Panc1 (cell line): ENCODE measurements around the gene TULP3. TPM values are rescaled to one million over a fixed set of nuclear protein-coding genes. Genes with fewer than 3 reads are reported as not detected.

ENCODE experiments used
- ATAC-seq: fragments of 200-7000 bp; cut with Tn5 transposase; 2 replicates; pipeline ENCODE4 v1.9.1; 2020; ENCODE audit warnings: mild to moderate bottlenecking, moderate library complexity
- BruUV-seq: library from RNA; stranded (reverse); fragments of 400-500 nt; replicated peaks from 2 replicates; lab custom pipeline; 2021; lab: Mats Ljungman, UMichigan
- CTCF ChIA-PET: fragments of 300-600 bp; sonication (Branson Sonifier 250); formaldehyde crosslinking; loops from one replicate; lab custom pipeline; 2022; ENCODE audit warnings: antibody characterized with exemption; lab: Charles Lee
- POLR2A ChIA-PET: fragments of 300-600 bp; sonication (Branson Sonifier 250); formaldehyde crosslinking; loops from one replicate; lab custom pipeline; 2022; ENCODE audit warnings: antibody characterized with exemption; lab: Charles Lee
- DNase-seq: peaks from one replicate; pipeline ENCODE4 v3.0.0-alpha.2; 2010; ENCODE audit warnings: low read depth, low spot score
- H3K27ac ChIP-seq: 2 replicates; pipeline ENCODE4 v1.5.1; 2011; ENCODE audit warnings: mild to moderate bottlenecking, low read length, inconsistent platforms
- H3K27me3 ChIP-seq: fragments of 200-500 bp; sonication (Bioruptor generic); 2 replicates; pipeline ENCODE4 v1.6.0; 2014; ENCODE audit warnings: low read length, inconsistent platforms; ENCODE audit not compliant: control insufficient read depth, insufficient read depth
- H3K36me3 ChIP-seq: fragments of 200-500 bp; sonication (Bioruptor generic); 2 replicates; pipeline ENCODE4 v1.5.1; 2014; ENCODE audit warnings: inconsistent platforms, mild to moderate bottlenecking, low read length, moderate library complexity; ENCODE audit not compliant: control insufficient read depth, insufficient read depth
- H3K4me1 ChIP-seq: 2 replicates; pipeline ENCODE4 v1.5.1; 2011; ENCODE audit warnings: inconsistent platforms, mild to moderate bottlenecking, low read length, moderate library complexity; ENCODE audit not compliant: control insufficient read depth, insufficient read depth
- H3K4me3 ChIP-seq, 2 experiments: 2 replicates each; pipeline ENCODE4 v1.5.1; 2011 to 2012; ENCODE audit warnings: low read depth in 2 of 2, low read length in 2 of 2, mild to moderate bottlenecking in 2 of 2, inconsistent platforms in 1 of 2, moderate library complexity in 1 of 2
- H3K9me3 ChIP-seq: fragments of 200-500 bp; sonication (Bioruptor generic); 2 replicates; pipeline ENCODE4 v1.5.1; 2014; ENCODE audit warnings: low read depth, mild to moderate bottlenecking, inconsistent platforms, low read length, moderate library complexity; ENCODE audit not compliant: control insufficient read depth, insufficient read depth
- POLR2AphosphoS5 ChIP-seq: IDR thresholded peaks from 2 replicates; pipeline ENCODE4 v1.6.1; 2012; ENCODE audit warnings: mild to moderate bottlenecking, low read depth, low read length, moderate library complexity
- SIN3A ChIP-seq: IDR thresholded peaks from 2 replicates; pipeline ENCODE4 v1.6.1; 2012; ENCODE audit warnings: low read depth, mild to moderate bottlenecking, low read length, moderate library complexity, borderline replicate concordance; ENCODE audit not compliant: insufficient read depth
- TCF7L2 ChIP-seq: IDR thresholded peaks from 2 replicates; pipeline ENCODE4 v1.6.1; 2011; ENCODE audit warnings: mild to moderate bottlenecking, low read depth, low read length, inconsistent platforms
- in situ Hi-C: cut with HindIII; loops from 2 replicates; pipeline ENCODE4 v1.10.0; 2016; ENCODE audit warnings: low sequenced_read_pairs, low pct_unique_long_range_greater_than_20kb
- intact Hi-C: fragments of 100-400 bp; cut with micrococcal nuclease; formaldehyde crosslinking; loops from one replicate; pipeline ENCODE4 v1.10.0; 2022; ENCODE audit not compliant: unreplicated experiment
- total RNA-seq: library from RNA; stranded (reverse); gene quantifications from one replicate; pipeline ENCODE4 v1.2.1, GENCODE V29; 2021; ENCODE audit not compliant: unreplicated experiment
- TF ChIP-seq, protein P1 (sequence below), 2 experiments: IDR thresholded peaks; 2 replicates each; pipeline ENCODE4 v1.6.1; 2011 to 2012; ENCODE audit warnings: low read depth in 2 of 2, control low read depth in 1 of 2, low read length in 1 of 2, mild to moderate bottlenecking in 1 of 2, moderate library complexity in 1 of 2; ENCODE audit not compliant: insufficient read depth in 1 of 2
- TF ChIP-seq, protein P2 (sequence below): fragments of 450-650 bp; IDR thresholded peaks from 2 replicates; pipeline ENCODE4 v1.5.1; 2017; ENCODE audit warnings: mild to moderate bottlenecking

The TULP3 gene
- total RNA-seq, 1 experiment from 2014 or later: 29.3 TPM

DNA sequence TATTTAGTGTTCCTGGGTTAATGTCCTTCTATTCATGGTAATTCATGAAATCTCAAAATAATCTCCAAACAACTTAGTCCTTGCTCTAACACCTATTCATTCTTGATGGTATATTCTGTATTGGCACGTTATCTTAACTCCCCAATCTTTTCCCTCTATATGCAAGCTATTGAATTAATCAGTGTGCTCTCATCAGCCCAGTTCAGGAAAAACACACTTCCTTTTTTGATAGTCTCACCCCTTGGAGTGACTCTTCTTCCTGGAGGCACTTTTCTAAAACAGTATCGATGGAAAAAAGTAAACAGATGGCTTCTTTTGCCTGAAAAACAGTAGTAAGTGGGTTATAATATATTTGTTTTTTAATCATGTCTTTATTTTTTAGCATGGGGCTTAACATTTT, 28.6 kb downstream of the TULP3 start:
- POLR2A ChIA-PET: no interaction called here
- BruUV-seq: no TSS peak
- H3K27me3 ChIP-seq: no peaks in the 10 kb centered on the region
- CTCF ChIA-PET: no interaction called here
- no peak overlapping the region for H3K27ac ChIP-seq
- no peak for DNase-seq
- no peak overlapping the region for H3K4me3 ChIP-seq
- intact Hi-C loops (no loop called here), in situ Hi-C loops (no loop called here)
- H3K9me3 ChIP-seq: no peaks in the 10 kb centered on the region
- H3K36me3 ChIP-seq: peaks cover 7% of the 10 kb centered on the region; the same call in 1 of the 2 replicates
- ATAC-seq: no peak
- TF ChIP-seq TCF7L2: no peak
- TF ChIP-seq, protein P1, sequence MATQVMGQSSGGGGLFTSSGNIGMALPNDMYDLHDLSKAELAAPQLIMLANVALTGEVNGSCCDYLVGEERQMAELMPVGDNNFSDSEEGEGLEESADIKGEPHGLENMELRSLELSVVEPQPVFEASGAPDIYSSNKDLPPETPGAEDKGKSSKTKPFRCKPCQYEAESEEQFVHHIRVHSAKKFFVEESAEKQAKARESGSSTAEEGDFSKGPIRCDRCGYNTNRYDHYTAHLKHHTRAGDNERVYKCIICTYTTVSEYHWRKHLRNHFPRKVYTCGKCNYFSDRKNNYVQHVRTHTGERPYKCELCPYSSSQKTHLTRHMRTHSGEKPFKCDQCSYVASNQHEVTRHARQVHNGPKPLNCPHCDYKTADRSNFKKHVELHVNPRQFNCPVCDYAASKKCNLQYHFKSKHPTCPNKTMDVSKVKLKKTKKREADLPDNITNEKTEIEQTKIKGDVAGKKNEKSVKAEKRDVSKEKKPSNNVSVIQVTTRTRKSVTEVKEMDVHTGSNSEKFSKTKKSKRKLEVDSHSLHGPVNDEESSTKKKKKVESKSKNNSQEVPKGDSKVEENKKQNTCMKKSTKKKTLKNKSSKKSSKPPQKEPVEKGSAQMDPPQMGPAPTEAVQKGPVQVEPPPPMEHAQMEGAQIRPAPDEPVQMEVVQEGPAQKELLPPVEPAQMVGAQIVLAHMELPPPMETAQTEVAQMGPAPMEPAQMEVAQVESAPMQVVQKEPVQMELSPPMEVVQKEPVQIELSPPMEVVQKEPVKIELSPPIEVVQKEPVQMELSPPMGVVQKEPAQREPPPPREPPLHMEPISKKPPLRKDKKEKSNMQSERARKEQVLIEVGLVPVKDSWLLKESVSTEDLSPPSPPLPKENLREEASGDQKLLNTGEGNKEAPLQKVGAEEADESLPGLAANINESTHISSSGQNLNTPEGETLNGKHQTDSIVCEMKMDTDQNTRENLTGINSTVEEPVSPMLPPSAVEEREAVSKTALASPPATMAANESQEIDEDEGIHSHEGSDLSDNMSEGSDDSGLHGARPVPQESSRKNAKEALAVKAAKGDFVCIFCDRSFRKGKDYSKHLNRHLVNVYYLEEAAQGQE (IDR thresholded peaks at IDR 0.05; ENCODE audit: insufficient read depth in 1 of 2, low read depth in 2 of 2, low read length in 1 of 2): no peak
- TF ChIP-seq SIN3A: no peak
- no peak for TF ChIP-seq POLR2AphosphoS5
- TF ChIP-seq, protein P2, sequence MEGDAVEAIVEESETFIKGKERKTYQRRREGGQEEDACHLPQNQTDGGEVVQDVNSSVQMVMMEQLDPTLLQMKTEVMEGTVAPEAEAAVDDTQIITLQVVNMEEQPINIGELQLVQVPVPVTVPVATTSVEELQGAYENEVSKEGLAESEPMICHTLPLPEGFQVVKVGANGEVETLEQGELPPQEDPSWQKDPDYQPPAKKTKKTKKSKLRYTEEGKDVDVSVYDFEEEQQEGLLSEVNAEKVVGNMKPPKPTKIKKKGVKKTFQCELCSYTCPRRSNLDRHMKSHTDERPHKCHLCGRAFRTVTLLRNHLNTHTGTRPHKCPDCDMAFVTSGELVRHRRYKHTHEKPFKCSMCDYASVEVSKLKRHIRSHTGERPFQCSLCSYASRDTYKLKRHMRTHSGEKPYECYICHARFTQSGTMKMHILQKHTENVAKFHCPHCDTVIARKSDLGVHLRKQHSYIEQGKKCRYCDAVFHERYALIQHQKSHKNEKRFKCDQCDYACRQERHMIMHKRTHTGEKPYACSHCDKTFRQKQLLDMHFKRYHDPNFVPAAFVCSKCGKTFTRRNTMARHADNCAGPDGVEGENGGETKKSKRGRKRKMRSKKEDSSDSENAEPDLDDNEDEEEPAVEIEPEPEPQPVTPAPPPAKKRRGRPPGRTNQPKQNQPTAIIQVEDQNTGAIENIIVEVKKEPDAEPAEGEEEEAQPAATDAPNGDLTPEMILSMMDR: no peak
- H3K4me1 ChIP-seq: no peaks in the 10 kb centered on the region

DNA sequence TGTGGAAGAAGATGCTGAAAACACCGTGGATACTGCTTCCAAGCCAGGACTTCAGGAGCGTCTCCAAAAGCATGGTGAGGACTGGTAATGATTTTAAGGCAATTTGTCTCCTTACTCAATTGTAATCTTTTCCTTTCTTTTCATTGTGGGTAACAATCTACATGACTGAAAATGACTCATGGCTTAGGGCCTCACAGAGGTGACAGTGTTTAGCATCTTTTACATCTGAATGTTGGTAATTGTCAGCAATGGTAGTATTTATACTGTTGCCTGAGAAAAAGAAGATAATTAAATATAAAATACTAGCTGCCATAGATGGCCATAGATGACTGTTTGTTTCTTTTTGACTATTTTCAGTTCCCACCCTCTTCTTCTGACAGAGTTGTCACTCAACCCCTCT, 31.6 kb downstream of the TULP3 start:
- ChIA-PET CTCF (no interaction called here), POLR2A (no interaction called here)
- no peaks in the 10 kb centered on the region for H3K4me1 ChIP-seq
- H3K9me3 ChIP-seq: no peaks in the 10 kb centered on the region
- BruUV-seq: no TSS peak
- H3K27ac ChIP-seq: no peak overlapping the region
- in situ Hi-C loops: no loop called here
- TF ChIP-seq POLR2AphosphoS5 (no peak), TCF7L2 (no peak), SIN3A (no peak)
- TF ChIP-seq, protein P2: no peak
- TF ChIP-seq, protein P1 (IDR thresholded peaks at IDR 0.05; ENCODE audit: insufficient read depth in 1 of 2, low read depth in 2 of 2, low read length in 1 of 2): no peak
- no peak for DNase-seq
- H3K27me3 ChIP-seq: no peaks in the 10 kb centered on the region
- intact Hi-C loops: no loop called here
- peaks cover 7% of the 10 kb centered on the region; the same call in 1 of the 2 replicates for H3K36me3 ChIP-seq
- ATAC-seq: no peak
- no peak overlapping the region for H3K4me3 ChIP-seq
